Measurements from ENCODE around the gene MIA3. TPM values are rescaled to one million over a fixed set of nuclear protein-coding genes. Genes with fewer than 3 reads are reported as not detected.

MIA3 gene
- total and polyA plus RNA-seq, 9 of the 15 experiments (the other 6 are each of a cell fraction or from before 2014, with no cell fraction given): 21.6 to 89.4 (median 40.8) TPM

- no TSS peak for BruUV-seq (replicated peaks)
- in situ Hi-C loops (cut with MboI) (loop anchor here (10.0 kb wide), 1 partner anchor 245 kb away; no protein-coding TSS in a partner anchor), intact Hi-C loops (cut with micrococcal nuclease) (loop anchor here (2.0 kb wide), 1 partner anchor 121 kb away; the partner anchor contains the start of gene TAF1A)
- H3K27me3 ChIP-seq (ENCODE audit: control insufficient read depth in 2 of 2, insufficient read depth in 2 of 2, low read length in 2 of 2): no peaks in the 10 kb centered on the region
- peaks cover 8% of the 10 kb centered on the region; the same call in 2 of the 3 replicates for H3K36me3 ChIP-seq (ENCODE audit: control insufficient read depth, insufficient read depth, low read length)
- H3K9ac ChIP-seq (ENCODE audit: insufficient read depth in 1 of 2, low read depth in 2 of 2, low read length in 2 of 2): no peak overlapping the region
- 5% methylated on average over 5 of the region's 5 CpGs for WGBS (ENCODE audit: insufficient coverage, low coverage, missing lambda C conversion rate)
- DNase-seq (ENCODE audit: extremely low read depth in 1 of 4, low spot score in 3 of 4) (peak; percentile 70 to 84 (median 79)), FAIRE-seq (peak; percentile 78), ATAC-seq (no peak)
- ChIA-PET POLR2A (interaction anchor here (0.6 kb wide), 1 partner anchor 122 kb away, joined by 3 read pairs; no protein-coding TSS in a partner anchor), CTCF (ENCODE audit: low intra/inter-chr PET ratio) (no interaction called here)
- H3K9me1 ChIP-seq (ENCODE audit: control insufficient read depth, insufficient read depth, low read length): no peaks in the 10 kb centered on the region
- no peaks in the 10 kb centered on the region for H3K9me3 ChIP-seq (replicated peaks; ENCODE audit: control insufficient read depth, insufficient read depth, low read depth, low read length)
- no peak overlapping the region for H3K4me3 ChIP-seq
- peak overlapping the region; percentile 13 for H3K4me2 ChIP-seq (ENCODE audit: insufficient read depth, low read length)
- peaks cover 84% of the 10 kb centered on the region for H3K79me2 ChIP-seq (ENCODE audit: control insufficient read depth, insufficient read depth, low read length)
- H2AFZ ChIP-seq (ENCODE audit: low read depth, low read length): no peak overlapping the region
- peaks cover 4% of the 10 kb centered on the region; the same call in 1 of the 2 replicates for H4K20me1 ChIP-seq (replicated peaks; ENCODE audit: control insufficient read depth, insufficient read depth, low read length)
- no peak overlapping the region for H3K27ac ChIP-seq (ENCODE audit: extremely low read depth, low read depth, low read length)
- H3K4me1 ChIP-seq (replicated peaks in 1 of 2; ENCODE audit: control insufficient read depth in 2 of 2, insufficient read depth in 2 of 2, low read length in 2 of 2): peaks cover 19 to 21% of the 10 kb centered on the region in 2 experiments; a peak in 4 of 5 replicates
- TF ChIP-seq NCOA1 (IDR thresholded peaks at IDR 0.05; ENCODE audit: low read depth) (no peak; the same call in 1 of the 2 replicates), CEBPB (tag; IDR thresholded peaks at IDR 0.05) (peak; percentile 78), NUFIP1 (IDR thresholded peaks at IDR 0.05; ENCODE audit: partially characterized antibody) (no peak), E2F3 (CRISPR knock-in tag; IDR thresholded peaks at IDR 0.05) (no peak), NR0B1 (IDR thresholded peaks at IDR 0.05; ENCODE audit: partially characterized antibody) (no peak), HMBOX1 (IDR thresholded peaks at IDR 0.05) (no peak), EP300 (IDR thresholded peaks at IDR 0.05; ENCODE audit: low read length) (peak; percentile 91), PHB (CRISPR knock-in tag; IDR thresholded peaks at IDR 0.05) (no peak), SNIP1 (IDR thresholded peaks at IDR 0.05; ENCODE audit: low read depth) (no peak), SMAD2 (IDR thresholded peaks at IDR 0.05; ENCODE audit: low read depth, low read length) (no peak), TAL1 (IDR thresholded peaks at IDR 0.05) (peak; percentile 93), HCFC1 (IDR thresholded peaks at IDR 0.05; ENCODE audit: low read depth, low read length) (no peak), MTA1 (IDR thresholded peaks at IDR 0.05; ENCODE audit: borderline replicate concordance) (no peak), NELFE (IDR thresholded peaks at IDR 0.05; ENCODE audit: insufficient read depth, insufficient read length) (no peak), BDP1 (IDR thresholded peaks at IDR 0.05; ENCODE audit: insufficient read depth, insufficient read length) (no peak), ATF1 (CRISPR knock-in tag; IDR thresholded peaks at IDR 0.05) (no peak), ATF1 (tag; IDR thresholded peaks at IDR 0.05) (peak; percentile 26; the same call in 1 of the 2 replicates), MIER1 (IDR thresholded peaks at IDR 0.05; ENCODE audit: low read depth) (no peak), ZBTB33 (CRISPR knock-in tag; IDR thresholded peaks at IDR 0.05) (no peak), E2F5 (CRISPR knock-in tag; IDR thresholded peaks at IDR 0.05) (no peak), SOX6 (IDR thresholded peaks at IDR 0.05) (peak; percentile 91)
Measured at GRCh38 chr1:222709700-222710153, 91.8 kb downstream of the MIA3 start.
